MCF 10A (cell line): Measurements from ENCODE around the gene PDE1C. TPM values are rescaled to one million over a fixed set of nuclear protein-coding genes. Genes with fewer than 3 reads are reported as not detected.

ENCODE experiments used
- BruUV-seq: library from RNA; stranded (reverse); fragments of 400-500 nt; replicated peaks from 2 replicates; lab custom pipeline; 2021; lab: Mats Ljungman, UMichigan
- CTCF ChIA-PET: fragments of 300-600 bp; sonication (Branson Sonifier 250); formaldehyde crosslinking; extraction: SDS; loops from one replicate; lab custom pipeline; 2021; ENCODE audit warnings: antibody characterized with exemption, inconsistent platforms; lab: Yijun Ruan, JAX
- POLR2A ChIA-PET: fragments of 300-600, 350-650 bp; sonication (Branson Sonifier 250); formaldehyde crosslinking; extraction: SDS; loops from one replicate; lab custom pipeline; 2020; ENCODE audit warnings: antibody characterized with exemption, inconsistent platforms; lab: Yijun Ruan, JAX
- DNase-seq: peaks from one replicate; pipeline ENCODE4 v3.0.0-alpha.2; 2018; ENCODE audit not compliant: unreplicated experiment
- H3K27ac Mint-ChIP-seq: one replicate; pipeline ENCODE4 v1.8.0; 2022; ENCODE audit warnings: mild to moderate bottlenecking, low read depth, mixed read lengths; ENCODE audit not compliant: unreplicated experiment
- H3K27me3 Mint-ChIP-seq: one replicate; pipeline ENCODE4 v1.8.0; 2022; ENCODE audit warnings: mixed read lengths; ENCODE audit not compliant: insufficient read depth, unreplicated experiment
- H3K36me3 Mint-ChIP-seq: one replicate; pipeline ENCODE4 v1.8.0; 2022; ENCODE audit warnings: mild to moderate bottlenecking, moderate library complexity, mixed read lengths; ENCODE audit not compliant: insufficient read depth, unreplicated experiment
- H3K4me1 Mint-ChIP-seq: one replicate; pipeline ENCODE4 v1.8.0; 2022; ENCODE audit warnings: mixed read lengths; ENCODE audit not compliant: insufficient read depth, unreplicated experiment
- H3K4me3 Mint-ChIP-seq: one replicate; pipeline ENCODE4 v1.8.0; 2022; ENCODE audit warnings: mild to moderate bottlenecking, moderate library complexity, mixed read lengths; ENCODE audit not compliant: unreplicated experiment
- H3K9me3 Mint-ChIP-seq: one replicate; pipeline ENCODE4 v1.8.0; 2022; ENCODE audit warnings: mixed read lengths; ENCODE audit not compliant: unreplicated experiment
- intact Hi-C: fragments of 100-400 bp; cut with micrococcal nuclease; formaldehyde crosslinking; loops from 2 replicates; pipeline ENCODE4 v1.14.1; 2022
- total RNA-seq: library from RNA; stranded (reverse); gene quantifications from 2 replicates; pipeline ENCODE4 v1.2.3, GENCODE V29; 2022
- TF ChIP-seq, protein P1 (sequence below): fragments of 200-600 bp; IDR thresholded peaks from one replicate; pipeline ENCODE4 v1.8.0; 2022; ENCODE audit warnings: antibody characterized with exemption, mild to moderate bottlenecking; ENCODE audit not compliant: unreplicated experiment

PDE1C gene
- total RNA-seq, 1 experiment from 2014 or later = 0.14 TPM

DNA sequence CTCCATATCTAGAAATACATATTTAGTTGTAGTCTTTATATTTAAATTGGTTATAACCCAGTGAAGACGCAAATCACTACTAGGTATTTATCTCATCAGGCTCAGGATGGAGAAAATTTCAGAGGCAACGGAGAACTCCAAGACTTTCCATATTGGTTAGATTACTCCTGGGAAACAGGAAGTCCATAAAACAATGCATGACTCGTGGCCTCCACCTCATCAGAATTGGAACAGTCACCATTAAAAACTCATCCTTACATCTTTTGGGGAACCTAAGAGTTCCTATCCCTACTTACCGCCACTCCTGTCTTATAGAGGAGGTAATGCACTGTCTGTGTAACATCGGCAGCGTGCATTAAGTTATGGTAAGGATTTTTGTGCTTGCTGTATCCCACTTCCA, 205.6 kb downstream of the PDE1C start:
- CTCF ChIA-PET = no interaction called here
- no TSS peak for BruUV-seq
- intact Hi-C loops = no loop called here

DNA sequence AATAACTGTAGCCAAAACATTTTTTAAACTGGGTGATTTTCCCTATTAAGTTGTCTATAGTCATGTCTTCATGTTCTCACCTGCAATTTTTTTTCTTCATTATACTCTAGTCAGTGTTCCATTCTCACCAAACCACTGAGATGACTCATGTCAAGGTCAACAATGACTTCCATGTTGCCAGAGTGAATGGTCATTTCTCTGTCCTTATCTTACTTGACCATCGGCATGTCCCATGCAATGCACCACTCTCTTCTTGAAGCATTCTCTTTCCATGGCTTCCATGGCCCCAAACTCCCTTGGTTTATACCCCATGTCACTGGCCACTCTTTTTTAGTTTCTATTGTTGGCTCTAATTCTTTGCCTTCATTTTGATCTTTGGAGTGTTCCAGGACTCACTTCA, 209.3 kb downstream of the PDE1C start:
- CTCF ChIA-PET = no interaction called here
- no TSS peak for BruUV-seq
- H3K27ac Mint-ChIP-seq = no peak overlapping the region
- H3K9me3 Mint-ChIP-seq = no peaks in the 10 kb centered on the region
- no peak for DNase-seq
- POLR2A ChIA-PET = no interaction called here
- no peaks in the 10 kb centered on the region for H3K36me3 Mint-ChIP-seq
- H3K4me1 Mint-ChIP-seq = no peaks in the 10 kb centered on the region
- H3K4me3 Mint-ChIP-seq = no peak overlapping the region
- intact Hi-C loops = no loop called here
- TF ChIP-seq, protein P1, sequence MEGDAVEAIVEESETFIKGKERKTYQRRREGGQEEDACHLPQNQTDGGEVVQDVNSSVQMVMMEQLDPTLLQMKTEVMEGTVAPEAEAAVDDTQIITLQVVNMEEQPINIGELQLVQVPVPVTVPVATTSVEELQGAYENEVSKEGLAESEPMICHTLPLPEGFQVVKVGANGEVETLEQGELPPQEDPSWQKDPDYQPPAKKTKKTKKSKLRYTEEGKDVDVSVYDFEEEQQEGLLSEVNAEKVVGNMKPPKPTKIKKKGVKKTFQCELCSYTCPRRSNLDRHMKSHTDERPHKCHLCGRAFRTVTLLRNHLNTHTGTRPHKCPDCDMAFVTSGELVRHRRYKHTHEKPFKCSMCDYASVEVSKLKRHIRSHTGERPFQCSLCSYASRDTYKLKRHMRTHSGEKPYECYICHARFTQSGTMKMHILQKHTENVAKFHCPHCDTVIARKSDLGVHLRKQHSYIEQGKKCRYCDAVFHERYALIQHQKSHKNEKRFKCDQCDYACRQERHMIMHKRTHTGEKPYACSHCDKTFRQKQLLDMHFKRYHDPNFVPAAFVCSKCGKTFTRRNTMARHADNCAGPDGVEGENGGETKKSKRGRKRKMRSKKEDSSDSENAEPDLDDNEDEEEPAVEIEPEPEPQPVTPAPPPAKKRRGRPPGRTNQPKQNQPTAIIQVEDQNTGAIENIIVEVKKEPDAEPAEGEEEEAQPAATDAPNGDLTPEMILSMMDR = no peak
- H3K27me3 Mint-ChIP-seq = no peaks in the 10 kb centered on the region

More for the DNA sequence above, 205.6 kb downstream of the PDE1C start:
- Mint-ChIP-seq H3K4me1 (no peaks in the 10 kb centered on the region), H3K27me3 (no peaks in the 10 kb centered on the region), H3K9me3 (no peaks in the 10 kb centered on the region), H3K36me3 (no peaks in the 10 kb centered on the region), H3K4me3 (no peak overlapping the region), H3K27ac (no peak overlapping the region)
- no peak for DNase-seq
- POLR2A ChIA-PET = no interaction called here
- TF ChIP-seq, protein P1 = no peak

DNA sequence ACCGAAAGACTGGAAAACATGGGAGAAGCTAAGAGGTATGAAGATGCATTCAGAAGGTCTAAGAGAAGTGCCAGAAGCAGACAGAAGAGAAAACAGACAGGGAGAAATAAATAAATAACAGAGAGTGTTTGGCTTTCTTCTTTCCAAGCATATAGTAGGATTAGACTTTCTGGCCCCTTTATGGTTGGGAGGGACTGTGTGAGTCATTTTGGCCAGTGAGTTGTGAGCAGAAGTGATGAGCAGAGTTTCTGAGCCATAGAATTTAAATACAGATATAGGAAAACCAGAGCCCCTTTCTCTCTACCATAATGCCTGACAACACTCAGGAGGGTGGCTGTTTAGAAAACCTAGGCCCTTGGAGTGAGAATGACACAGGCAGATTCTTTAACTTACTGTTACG, 212.2 kb downstream of the PDE1C start:
- no peaks in the 10 kb centered on the region for H3K4me1 Mint-ChIP-seq
- CTCF ChIA-PET = no interaction called here
- H3K9me3 Mint-ChIP-seq = no peaks in the 10 kb centered on the region
- no peaks in the 10 kb centered on the region for H3K27me3 Mint-ChIP-seq
- intact Hi-C loops = no loop called here
- no TSS peak for BruUV-seq
- no peak overlapping the region for H3K27ac Mint-ChIP-seq
- H3K36me3 Mint-ChIP-seq = no peaks in the 10 kb centered on the region
- no peak for DNase-seq
- no peak overlapping the region for H3K4me3 Mint-ChIP-seq
- POLR2A ChIA-PET = no interaction called here
- TF ChIP-seq, protein P1 = no peak

GRCh38 chr7:31857172-31857571, 213.0 kb downstream of the PDE1C start:
- no peak for DNase-seq
- Mint-ChIP-seq H3K27me3 (no peaks in the 10 kb centered on the region), H3K27ac (no peak overlapping the region), H3K9me3 (no peaks in the 10 kb centered on the region), H3K36me3 (no peaks in the 10 kb centered on the region), H3K4me1 (no peaks in the 10 kb centered on the region), H3K4me3 (no peak overlapping the region)
- BruUV-seq = no TSS peak
- TF ChIP-seq, protein P1 = no peak
- ChIA-PET CTCF (interaction anchor here (0.7 to 1.5 kb wide), 2 partner anchors 281 to 353 kb away, joined by 3 to 5 read pairs; no protein-coding TSS in a partner anchor), POLR2A (no interaction called here)
- intact Hi-C loops = no loop called here
